Coronary artery (tissue), 2 donors: ENCODE data around the gene CCDC172.

Experiments used
- DNase-seq: peaks from one replicate; pipeline ENCODE4 v3.0.0-alpha.2; 2017; ENCODE audit warnings: low spot score
- H3K27ac ChIP-seq, 2 donors: fragments of 200-600 bp; sonication (generic); one replicate each; pipeline ENCODE4 v1.5.1; 2016 to 2019
- H3K4me3 ChIP-seq: fragments of 200-600 bp; sonication (generic); 2 replicates; pipeline ENCODE4 v1.5.1; 2016; ENCODE audit warnings: mild to moderate bottlenecking, moderate library complexity
- CTCF ChIP-seq: fragments of 200-600 bp; sonication (generic); IDR thresholded peaks from one replicate; pipeline ENCODE4 v1.5.1; 2019; ENCODE audit warnings: antibody characterized with exemption

Gene CCDC172

GRCh38 chr10:116324227-116324950 lies at the start of gene CCDC172:
TSS of gene CCDC172 (plus strand) at chr10:116324448. CDS start at chr10:116325012, 564 bp downstream.
- DNase-seq: no peak
- Histone ChIP-seq H3K4me3 (no peak within 1 kb of the TSS), H3K27ac (no peak within 1 kb of the TSS)
- TF ChIP-seq CTCF: no peak

- DNase-seq: no peak
- H3K4me3 ChIP-seq: no peak overlapping the region
- no peak for TF ChIP-seq CTCF
- no peak overlapping the region for H3K27ac ChIP-seq
Measured at GRCh38 chr10:116276981-116277380, 47.3 kb upstream of the CCDC172 start.

- H3K27ac ChIP-seq: no peak overlapping the region
- DNase-seq: no peak
- TF ChIP-seq CTCF: no peak
- H3K4me3 ChIP-seq: no peak overlapping the region
Measured at GRCh38 chr10:116278846-116279245, 45.4 kb upstream of the CCDC172 start.

- DNase-seq: no peak
- Histone ChIP-seq H3K4me3 (no peak overlapping the region), H3K27ac (no peak overlapping the region)
- TF ChIP-seq CTCF: no peak
Measured at GRCh38 chr10:116281775-116282174, 42.5 kb upstream of the CCDC172 start.

GRCh38 chr10:116286626-116287200 lies 37.5 kb upstream of the CCDC172 start:
- no peak for DNase-seq
- H3K4me3 ChIP-seq: no peak overlapping the region
- no peak overlapping the region for H3K27ac ChIP-seq
- no peak for TF ChIP-seq CTCF

- H3K27ac ChIP-seq: no peak overlapping the region
- no peak overlapping the region for H3K4me3 ChIP-seq
- DNase-seq: no peak
- TF ChIP-seq CTCF: peak; percentile 46
Measured at GRCh38 chr10:116287906-116288501, 36.2 kb upstream of the CCDC172 start.

- H3K27ac ChIP-seq: no peak overlapping the region
- H3K4me3 ChIP-seq: no peak overlapping the region
- TF ChIP-seq CTCF: no peak
- DNase-seq: no peak
Measured at GRCh38 chr10:116289652-116290051, 34.6 kb upstream of the CCDC172 start.
